Testis (tissue), 2 donors: Measurements from ENCODE around the gene RFX8.

Source experiments
- POLR2A ChIP-seq: fragments of 450-650 bp; IDR thresholded peaks from one replicate; pipeline ENCODE4 v1.6.1; 2017; ENCODE audit warnings: antibody characterized with exemption, mild to moderate bottlenecking, moderate library complexity
- TF ChIP-seq, protein P1 (sequence below), 3 experiments: fragments of 450-650 bp in 2 of 3; fragments of 200-600 bp in 1 of 3; sonication (generic) in 1 of 3; IDR thresholded peaks; one replicate each; pipeline ENCODE4 v1.5.1; 2016 to 2019; ENCODE audit warnings: antibody characterized with exemption in 3 of 3, mild to moderate bottlenecking in 2 of 3, moderate library complexity in 1 of 3

DNA sequence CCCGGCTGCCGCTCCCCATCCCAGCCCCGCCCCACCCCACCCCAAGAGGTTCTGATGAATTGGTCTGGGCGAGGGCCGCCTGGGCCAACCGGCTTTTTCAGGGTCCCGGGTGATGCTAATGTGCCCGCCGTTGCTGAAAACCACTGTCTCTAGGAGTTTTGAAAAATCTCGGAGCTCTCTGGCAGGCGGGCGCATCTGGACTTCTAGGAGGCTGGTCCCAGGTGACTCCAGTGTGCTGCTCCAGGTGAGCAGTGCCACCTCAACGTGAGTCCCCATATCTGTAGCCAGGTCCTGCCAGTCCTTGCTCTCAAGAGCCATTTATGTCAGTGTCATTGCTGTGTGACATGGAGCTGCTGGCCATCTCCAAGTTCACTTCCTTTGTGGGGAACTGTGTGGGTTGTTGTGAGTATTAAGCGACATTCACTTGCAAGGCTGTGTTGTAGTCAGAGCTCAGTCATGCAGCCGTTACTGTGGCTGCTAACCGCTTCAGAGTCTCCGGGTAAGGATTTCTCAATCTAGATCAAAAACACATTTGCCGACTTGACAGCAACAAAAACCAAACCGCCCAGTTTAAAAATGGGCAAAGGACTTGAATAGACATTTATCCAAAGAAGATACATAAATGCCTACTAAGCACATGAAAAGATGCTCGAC lies at the start of gene RFX8:
- TF ChIP-seq, protein P1, sequence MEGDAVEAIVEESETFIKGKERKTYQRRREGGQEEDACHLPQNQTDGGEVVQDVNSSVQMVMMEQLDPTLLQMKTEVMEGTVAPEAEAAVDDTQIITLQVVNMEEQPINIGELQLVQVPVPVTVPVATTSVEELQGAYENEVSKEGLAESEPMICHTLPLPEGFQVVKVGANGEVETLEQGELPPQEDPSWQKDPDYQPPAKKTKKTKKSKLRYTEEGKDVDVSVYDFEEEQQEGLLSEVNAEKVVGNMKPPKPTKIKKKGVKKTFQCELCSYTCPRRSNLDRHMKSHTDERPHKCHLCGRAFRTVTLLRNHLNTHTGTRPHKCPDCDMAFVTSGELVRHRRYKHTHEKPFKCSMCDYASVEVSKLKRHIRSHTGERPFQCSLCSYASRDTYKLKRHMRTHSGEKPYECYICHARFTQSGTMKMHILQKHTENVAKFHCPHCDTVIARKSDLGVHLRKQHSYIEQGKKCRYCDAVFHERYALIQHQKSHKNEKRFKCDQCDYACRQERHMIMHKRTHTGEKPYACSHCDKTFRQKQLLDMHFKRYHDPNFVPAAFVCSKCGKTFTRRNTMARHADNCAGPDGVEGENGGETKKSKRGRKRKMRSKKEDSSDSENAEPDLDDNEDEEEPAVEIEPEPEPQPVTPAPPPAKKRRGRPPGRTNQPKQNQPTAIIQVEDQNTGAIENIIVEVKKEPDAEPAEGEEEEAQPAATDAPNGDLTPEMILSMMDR (IDR thresholded peaks at IDR 0.05) = no peak
- no peak for TF ChIP-seq POLR2A
